MCF 10A (cell line): Measurements from ENCODE around the gene OR5L1. TPM values are rescaled to one million over a fixed set of nuclear protein-coding genes. Genes with fewer than 3 reads are reported as not detected.

ENCODE experiments used
- BruUV-seq: library from RNA; stranded (reverse); fragments of 400-500 nt; replicated peaks from 2 replicates; lab custom pipeline; 2021; lab: Mats Ljungman, UMichigan
- CTCF ChIA-PET: fragments of 300-600 bp; sonication (Branson Sonifier 250); formaldehyde crosslinking; extraction: SDS; loops from one replicate; lab custom pipeline; 2021; ENCODE audit warnings: antibody characterized with exemption, inconsistent platforms; lab: Yijun Ruan, JAX
- POLR2A ChIA-PET: fragments of 300-600, 350-650 bp; sonication (Branson Sonifier 250); formaldehyde crosslinking; extraction: SDS; loops from one replicate; lab custom pipeline; 2020; ENCODE audit warnings: antibody characterized with exemption, inconsistent platforms; lab: Yijun Ruan, JAX
- DNase-seq: peaks from one replicate; pipeline ENCODE4 v3.0.0-alpha.2; 2018; ENCODE audit not compliant: unreplicated experiment
- H3K27ac Mint-ChIP-seq: one replicate; pipeline ENCODE4 v1.8.0; 2022; ENCODE audit warnings: mild to moderate bottlenecking, low read depth, mixed read lengths; ENCODE audit not compliant: unreplicated experiment
- H3K27me3 Mint-ChIP-seq: one replicate; pipeline ENCODE4 v1.8.0; 2022; ENCODE audit warnings: mixed read lengths; ENCODE audit not compliant: insufficient read depth, unreplicated experiment
- H3K36me3 Mint-ChIP-seq: one replicate; pipeline ENCODE4 v1.8.0; 2022; ENCODE audit warnings: mild to moderate bottlenecking, moderate library complexity, mixed read lengths; ENCODE audit not compliant: insufficient read depth, unreplicated experiment
- H3K4me1 Mint-ChIP-seq: one replicate; pipeline ENCODE4 v1.8.0; 2022; ENCODE audit warnings: mixed read lengths; ENCODE audit not compliant: insufficient read depth, unreplicated experiment
- H3K4me3 Mint-ChIP-seq: one replicate; pipeline ENCODE4 v1.8.0; 2022; ENCODE audit warnings: mild to moderate bottlenecking, moderate library complexity, mixed read lengths; ENCODE audit not compliant: unreplicated experiment
- H3K9me3 Mint-ChIP-seq: one replicate; pipeline ENCODE4 v1.8.0; 2022; ENCODE audit warnings: mixed read lengths; ENCODE audit not compliant: unreplicated experiment
- intact Hi-C: fragments of 100-400 bp; cut with micrococcal nuclease; formaldehyde crosslinking; loops from 2 replicates; pipeline ENCODE4 v1.14.1; 2022
- total RNA-seq: library from RNA; stranded (reverse); gene quantifications from 2 replicates; pipeline ENCODE4 v1.2.3, GENCODE V29; 2022
- TF ChIP-seq, protein P1 (sequence below): fragments of 200-600 bp; IDR thresholded peaks from one replicate; pipeline ENCODE4 v1.8.0; 2022; ENCODE audit warnings: antibody characterized with exemption, mild to moderate bottlenecking; ENCODE audit not compliant: unreplicated experiment

The OR5L1 gene
- total RNA-seq, 1 experiment from 2014 or later, result not detected

DNA sequence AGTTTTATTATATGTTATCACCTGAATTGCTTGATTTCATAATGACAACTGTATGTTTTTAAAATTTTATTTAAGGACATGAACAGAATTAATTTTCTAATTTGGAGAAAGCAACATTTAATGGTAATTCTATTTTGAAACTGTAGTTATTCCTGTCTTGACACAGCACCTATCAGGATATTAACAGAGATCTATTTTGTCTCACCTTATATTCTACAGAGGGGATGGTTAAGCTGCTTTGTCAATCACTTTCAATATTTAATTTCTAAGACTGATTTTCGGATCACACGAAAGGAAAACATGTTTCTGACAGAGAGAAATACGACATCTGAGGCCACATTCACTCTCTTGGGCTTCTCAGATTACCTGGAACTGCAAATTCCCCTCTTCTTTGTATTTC lies 27.3 kb downstream of the OR5L1 start, which contains the start of gene OR5D16:
Gene OR5D16, plus strand, starts transcription at position 301 of the 400 bp plus-strand sequence. Its CDS starts 0 bp downstream, at position 301.
- Mint-ChIP-seq H3K36me3 (no peaks in the 10 kb centered on the region), H3K27ac (no peak within 1 kb of the TSS), H3K4me1 (no peaks in the 10 kb centered on the region), H3K9me3 (peaks cover 24% of the 10 kb centered on the region), H3K27me3 (no peaks in the 10 kb centered on the region), H3K4me3 (no peak within 1 kb of the TSS)
- no peak for DNase-seq
- POLR2A ChIA-PET, result no interaction called here
- CTCF ChIA-PET, result no interaction called here
- TF ChIP-seq, protein P1, sequence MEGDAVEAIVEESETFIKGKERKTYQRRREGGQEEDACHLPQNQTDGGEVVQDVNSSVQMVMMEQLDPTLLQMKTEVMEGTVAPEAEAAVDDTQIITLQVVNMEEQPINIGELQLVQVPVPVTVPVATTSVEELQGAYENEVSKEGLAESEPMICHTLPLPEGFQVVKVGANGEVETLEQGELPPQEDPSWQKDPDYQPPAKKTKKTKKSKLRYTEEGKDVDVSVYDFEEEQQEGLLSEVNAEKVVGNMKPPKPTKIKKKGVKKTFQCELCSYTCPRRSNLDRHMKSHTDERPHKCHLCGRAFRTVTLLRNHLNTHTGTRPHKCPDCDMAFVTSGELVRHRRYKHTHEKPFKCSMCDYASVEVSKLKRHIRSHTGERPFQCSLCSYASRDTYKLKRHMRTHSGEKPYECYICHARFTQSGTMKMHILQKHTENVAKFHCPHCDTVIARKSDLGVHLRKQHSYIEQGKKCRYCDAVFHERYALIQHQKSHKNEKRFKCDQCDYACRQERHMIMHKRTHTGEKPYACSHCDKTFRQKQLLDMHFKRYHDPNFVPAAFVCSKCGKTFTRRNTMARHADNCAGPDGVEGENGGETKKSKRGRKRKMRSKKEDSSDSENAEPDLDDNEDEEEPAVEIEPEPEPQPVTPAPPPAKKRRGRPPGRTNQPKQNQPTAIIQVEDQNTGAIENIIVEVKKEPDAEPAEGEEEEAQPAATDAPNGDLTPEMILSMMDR, result no peak
- BruUV-seq, result no TSS peak
- intact Hi-C loops, result no loop called here

DNA sequence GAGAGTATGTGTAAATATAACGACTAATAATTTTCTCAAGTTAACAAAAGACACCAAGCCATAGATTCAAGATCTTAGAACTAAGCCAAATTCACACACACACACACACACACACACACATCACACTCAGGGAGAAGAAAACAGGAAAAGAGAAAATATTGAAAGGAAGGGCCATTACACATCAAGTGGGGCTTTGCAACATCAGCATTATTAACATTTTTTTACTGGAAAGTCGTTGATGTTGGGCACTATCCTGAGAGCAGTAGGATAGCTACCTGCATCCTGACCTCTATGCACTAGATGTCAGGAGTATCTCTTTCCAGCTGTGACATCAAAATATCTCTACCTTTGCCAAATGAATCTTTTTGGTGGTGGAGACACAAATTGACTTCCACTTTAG lies 36.3 kb downstream of the OR5L1 start:
- ChIA-PET CTCF (no interaction called here), POLR2A (interaction anchor here (0.7 kb wide), 1 partner anchor 480 kb away, joined by 4 read pairs; no protein-coding TSS in a partner anchor)
- Mint-ChIP-seq H3K36me3 (no peaks in the 10 kb centered on the region), H3K27me3 (no peaks in the 10 kb centered on the region), H3K27ac (no peak overlapping the region), H3K4me3 (no peak overlapping the region), H3K9me3 (peaks cover 28% of the 10 kb centered on the region), H3K4me1 (no peaks in the 10 kb centered on the region)
- TF ChIP-seq, protein P1, result no peak
- no peak for DNase-seq
- no TSS peak for BruUV-seq
- intact Hi-C loops, result no loop called here

DNA sequence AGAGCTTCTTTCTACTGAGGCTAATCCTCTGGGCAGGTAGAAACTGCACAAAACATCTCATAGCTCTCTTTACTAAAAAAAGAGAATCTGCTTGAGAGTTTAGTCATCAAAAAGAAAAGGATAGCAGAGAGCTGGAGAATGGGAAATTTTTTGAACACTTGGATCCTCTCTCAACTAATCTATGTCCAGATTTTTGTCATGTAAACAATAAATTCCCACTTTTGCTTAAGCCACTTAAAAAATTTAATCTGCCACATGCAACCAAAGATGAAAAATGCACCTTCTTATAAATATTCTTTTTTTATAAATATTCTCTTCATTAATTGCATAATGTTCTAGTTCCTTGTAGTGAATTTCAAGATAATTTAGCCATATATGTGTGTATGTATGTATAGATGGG lies 37.9 kb downstream of the OR5L1 start:
- TF ChIP-seq, protein P1, result no peak
- ChIA-PET POLR2A (no interaction called here), CTCF (no interaction called here)
- no TSS peak for BruUV-seq
- Mint-ChIP-seq H3K9me3 (peaks cover 43% of the 10 kb centered on the region), H3K4me1 (no peaks in the 10 kb centered on the region), H3K36me3 (no peaks in the 10 kb centered on the region), H3K4me3 (no peak overlapping the region), H3K27me3 (no peaks in the 10 kb centered on the region), H3K27ac (no peak overlapping the region)
- DNase-seq, result no peak
- intact Hi-C loops, result no loop called here

DNA sequence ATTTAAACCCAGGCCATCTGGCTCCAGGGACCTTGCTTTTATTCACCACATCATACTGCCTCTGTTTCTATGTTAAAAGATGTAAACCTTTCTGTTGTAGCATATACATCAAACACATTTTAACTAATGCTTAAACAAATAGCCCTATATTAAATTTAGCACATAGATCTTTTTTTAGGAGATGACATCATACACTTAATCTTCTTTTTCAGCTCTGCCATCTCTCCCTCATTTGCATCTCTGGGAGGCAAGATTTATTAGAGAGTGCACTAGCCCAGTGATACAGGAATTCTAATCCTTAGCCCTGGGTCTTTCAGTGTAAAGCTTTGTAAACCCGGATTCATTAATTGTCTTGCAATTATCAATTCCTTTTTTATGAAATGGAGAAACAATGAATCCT lies 41.0 kb downstream of the OR5L1 start:
- BruUV-seq, result no TSS peak

More for the DNA sequence above, 41.0 kb downstream of the OR5L1 start:
- H3K4me1 Mint-ChIP-seq, result no peaks in the 10 kb centered on the region
- TF ChIP-seq, protein P1, result no peak
- no peaks in the 10 kb centered on the region for H3K36me3 Mint-ChIP-seq
- no peak overlapping the region for H3K27ac Mint-ChIP-seq
- ChIA-PET POLR2A (no interaction called here), CTCF (interaction anchor here (0.6 kb wide), 1 partner anchor 14 kb away, joined by 3 read pairs; no protein-coding TSS in a partner anchor)
- intact Hi-C loops, result no loop called here
- peaks cover 44% of the 10 kb centered on the region for H3K9me3 Mint-ChIP-seq
- DNase-seq, result no peak
- H3K27me3 Mint-ChIP-seq, result no peaks in the 10 kb centered on the region
- H3K4me3 Mint-ChIP-seq, result no peak overlapping the region
